GM12872 (cell line): ENCODE data around the gene SQSTM1.

ENCODE experiments used
- TF ChIP-seq, protein P1 (sequence below): IDR thresholded peaks from 3 replicates; pipeline ENCODE4 v1.5.1; 2011; ENCODE audit warnings: low read depth, mild to moderate bottlenecking, low read length, moderate library complexity; ENCODE audit not compliant: insufficient read depth

SQSTM1 gene

DNA sequence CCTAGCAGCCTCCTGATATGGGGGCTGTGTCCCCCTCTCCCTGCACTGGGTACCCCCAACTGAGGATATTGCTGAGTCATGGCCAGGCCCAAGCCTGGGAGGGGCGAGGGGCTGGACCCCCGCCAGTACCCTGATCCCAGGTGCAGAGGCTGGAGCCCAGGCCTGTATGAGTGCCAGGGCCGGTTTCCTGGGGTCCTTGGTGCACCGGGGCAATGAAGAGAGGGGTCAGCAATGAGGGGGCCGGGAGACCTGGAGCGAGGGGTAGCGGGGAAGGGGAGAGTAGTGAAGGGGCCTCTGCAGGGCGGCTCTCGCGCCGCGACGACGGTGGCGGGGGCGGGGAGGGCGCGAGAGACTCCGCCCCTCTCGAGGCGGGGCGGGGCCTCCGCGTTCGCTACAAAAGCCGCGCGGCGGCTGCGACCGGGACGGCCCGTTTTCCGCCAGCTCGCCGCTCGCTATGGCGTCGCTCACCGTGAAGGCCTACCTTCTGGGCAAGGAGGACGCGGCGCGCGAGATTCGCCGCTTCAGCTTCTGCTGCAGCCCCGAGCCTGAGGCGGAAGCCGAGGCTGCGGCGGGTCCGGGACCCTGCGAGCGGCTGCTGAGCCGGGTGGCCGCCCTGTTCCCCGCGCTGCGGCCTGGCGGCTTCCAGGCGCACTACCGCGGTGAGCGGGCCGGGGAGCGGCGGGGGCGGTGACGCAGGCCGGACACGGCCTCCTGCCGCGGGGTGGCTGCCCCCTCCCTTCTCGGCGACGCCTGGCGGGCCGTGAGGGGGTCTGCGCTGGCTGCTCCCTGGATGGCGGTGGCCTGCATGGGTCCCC is at the start of gene SQSTM1:
SQSTM1 (plus strand) TSS at position 423 of the 815 bp plus-strand sequence; CDS start at position 455, 32 bp downstream.
- TF ChIP-seq, protein P1, sequence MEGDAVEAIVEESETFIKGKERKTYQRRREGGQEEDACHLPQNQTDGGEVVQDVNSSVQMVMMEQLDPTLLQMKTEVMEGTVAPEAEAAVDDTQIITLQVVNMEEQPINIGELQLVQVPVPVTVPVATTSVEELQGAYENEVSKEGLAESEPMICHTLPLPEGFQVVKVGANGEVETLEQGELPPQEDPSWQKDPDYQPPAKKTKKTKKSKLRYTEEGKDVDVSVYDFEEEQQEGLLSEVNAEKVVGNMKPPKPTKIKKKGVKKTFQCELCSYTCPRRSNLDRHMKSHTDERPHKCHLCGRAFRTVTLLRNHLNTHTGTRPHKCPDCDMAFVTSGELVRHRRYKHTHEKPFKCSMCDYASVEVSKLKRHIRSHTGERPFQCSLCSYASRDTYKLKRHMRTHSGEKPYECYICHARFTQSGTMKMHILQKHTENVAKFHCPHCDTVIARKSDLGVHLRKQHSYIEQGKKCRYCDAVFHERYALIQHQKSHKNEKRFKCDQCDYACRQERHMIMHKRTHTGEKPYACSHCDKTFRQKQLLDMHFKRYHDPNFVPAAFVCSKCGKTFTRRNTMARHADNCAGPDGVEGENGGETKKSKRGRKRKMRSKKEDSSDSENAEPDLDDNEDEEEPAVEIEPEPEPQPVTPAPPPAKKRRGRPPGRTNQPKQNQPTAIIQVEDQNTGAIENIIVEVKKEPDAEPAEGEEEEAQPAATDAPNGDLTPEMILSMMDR: no peak

DNA sequence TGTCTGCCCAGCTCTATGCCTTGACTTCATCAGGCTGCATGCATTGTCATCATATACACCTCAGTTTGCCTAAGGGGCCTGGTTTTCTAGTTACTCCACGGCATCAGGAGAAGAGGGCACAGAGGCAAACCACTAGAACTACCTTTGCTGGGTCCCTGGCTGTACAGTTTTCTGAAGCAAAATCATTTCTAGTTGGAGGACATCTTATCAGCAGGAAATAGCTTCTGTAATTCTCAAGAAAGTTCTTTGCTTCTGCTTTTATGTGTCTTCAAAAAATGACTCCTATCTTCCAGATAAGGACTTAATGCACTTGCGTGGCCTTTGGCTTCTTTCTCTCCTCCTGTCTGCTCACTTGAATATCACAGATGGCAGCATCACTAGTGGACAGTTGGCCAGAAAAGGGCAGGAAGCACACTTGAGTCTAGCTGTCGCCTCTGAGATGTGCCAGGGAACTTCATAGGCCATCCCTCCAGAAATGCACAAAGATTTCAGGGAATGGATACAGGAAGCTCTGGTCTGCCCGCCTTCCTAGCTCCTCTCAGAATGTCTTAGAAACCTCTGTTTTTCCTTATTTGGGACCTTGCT is 49.3 kb upstream of the SQSTM1 start:
- TF ChIP-seq, protein P1: no peak

DNA sequence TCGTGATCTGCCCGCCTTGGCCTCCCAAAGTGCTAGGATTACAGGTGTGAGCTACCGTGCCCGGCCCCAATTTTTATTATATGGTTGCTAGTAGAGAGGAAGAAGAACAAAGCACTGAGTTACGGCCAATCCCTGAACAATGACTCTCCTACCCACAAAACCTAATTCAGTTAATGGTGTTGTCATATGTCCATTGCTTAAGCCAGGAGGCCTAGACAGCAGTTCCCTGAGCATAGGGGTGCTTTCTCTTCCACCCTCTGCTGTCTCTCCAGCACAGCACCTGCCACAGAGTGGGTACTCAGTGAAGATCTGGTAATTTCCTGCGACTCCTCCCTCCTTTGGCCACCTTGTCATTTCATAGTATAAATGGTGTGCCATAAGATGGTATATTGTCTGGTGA is 48.4 kb upstream of the SQSTM1 start:
- TF ChIP-seq, protein P1: no peak

DNA sequence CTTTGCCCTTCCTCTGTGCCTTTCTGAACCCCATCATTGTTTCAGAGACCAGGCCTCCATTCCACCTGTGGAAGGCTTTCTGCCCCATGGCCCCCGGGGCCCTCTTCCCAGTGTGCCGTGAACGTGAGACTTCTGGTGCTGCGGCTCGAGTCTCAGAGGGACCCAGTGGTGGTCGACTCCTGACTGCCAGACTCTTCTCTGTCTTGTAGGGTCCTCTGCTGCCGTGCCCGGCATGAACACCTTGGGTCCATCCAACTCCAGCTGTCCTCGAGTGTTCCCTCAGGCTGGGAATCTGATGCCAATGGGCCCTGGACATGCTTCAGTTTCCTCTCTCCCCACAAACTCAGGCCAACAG is 47.0 kb upstream of the SQSTM1 start:
- TF ChIP-seq, protein P1: no peak

DNA sequence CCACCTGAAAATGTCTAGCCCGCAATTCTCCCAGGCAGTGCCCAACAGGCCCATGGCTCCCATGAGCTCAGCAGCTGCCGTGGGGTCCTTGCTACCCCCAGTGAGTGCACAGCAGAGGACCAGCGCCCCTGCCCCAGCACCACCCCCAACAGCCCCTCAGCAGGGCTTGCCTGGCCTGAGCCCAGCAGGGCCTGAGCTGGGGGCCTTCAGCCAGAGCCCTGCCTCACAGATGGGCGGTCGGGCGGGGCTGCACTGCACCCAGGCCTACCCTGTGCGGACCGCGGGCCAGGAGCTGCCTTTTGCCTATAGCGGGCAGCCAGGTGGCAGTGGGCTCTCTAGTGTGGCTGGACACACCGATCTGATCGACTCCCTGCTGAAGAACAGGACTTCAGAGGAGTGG is 46.3 kb upstream of the SQSTM1 start:
- TF ChIP-seq, protein P1: no peak

DNA sequence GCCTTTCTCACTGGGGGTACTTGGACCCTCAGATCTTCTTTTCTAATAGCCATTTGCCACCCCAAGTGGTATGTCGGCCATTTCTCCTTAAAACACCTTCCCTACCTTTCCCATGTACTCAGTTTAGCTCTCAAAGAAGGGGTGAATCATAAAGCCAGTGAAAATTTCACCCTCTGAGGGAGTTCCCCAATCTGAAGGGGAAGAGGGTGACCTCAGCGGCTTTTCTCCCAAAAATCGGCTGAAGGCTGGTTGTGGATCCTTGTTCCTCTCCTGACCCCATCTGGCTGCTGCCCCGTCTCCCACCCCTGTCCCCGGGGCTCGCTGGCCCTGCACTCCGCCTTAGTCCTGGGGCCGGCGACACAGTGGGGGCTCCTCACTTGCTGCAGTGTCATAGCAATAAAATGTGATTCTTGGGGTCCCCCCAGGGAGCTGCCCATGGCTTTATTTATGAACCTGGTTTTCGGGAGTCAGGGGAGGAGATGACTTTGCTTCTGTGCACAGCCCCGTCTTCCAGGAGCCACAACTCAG is 44.2 kb upstream of the SQSTM1 start:
- TF ChIP-seq, protein P1: no peak

DNA sequence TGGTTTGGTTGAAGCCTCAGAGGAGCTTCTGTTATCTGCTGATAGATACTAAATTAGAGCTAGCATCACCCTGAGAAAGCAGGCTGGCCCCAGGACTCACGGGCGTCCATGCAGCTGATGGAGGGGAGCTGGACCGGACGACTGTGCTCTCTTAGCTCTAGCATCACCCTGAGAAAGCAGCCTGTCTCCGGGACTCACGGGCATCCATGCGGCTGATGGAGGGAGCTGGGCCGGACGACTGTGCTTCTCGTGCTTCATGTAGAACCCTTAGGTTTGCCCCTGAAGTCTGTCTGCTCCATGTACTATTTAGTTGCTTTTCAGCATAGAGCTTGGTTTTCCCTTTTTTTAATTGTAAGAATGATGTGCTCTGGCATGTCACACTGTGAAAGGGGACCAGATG is 43.2 kb upstream of the SQSTM1 start:
- TF ChIP-seq, protein P1: no peak
